ENCODE data around the gene CACTIN.
A peak's percentile ranks its signal among the peaks of the same experiment; 100 is the strongest.
"Not testable (repeated sequence)": the region's sequence is repeated elsewhere in the genome, so short reads cannot be mapped to it uniquely, and the experiment has no call there.

Gene CACTIN

GRCh38 chr19:3580156-3580934 is 46.2 kb downstream of the CACTIN start:
- DNase-seq (ENCODE audit: insufficient read length, low spot score) = peak; percentile 94
- TF ChIP-seq POLR2A (IDR thresholded peaks at IDR 0.05; ENCODE audit: low read depth, low read length) = no peak
- FAIRE-seq = peak; percentile 94

GRCh38 chr19:3578390-3578789 is 48.2 kb downstream of the CACTIN start:
- FAIRE-seq (no peak), DNase-seq (ENCODE audit: insufficient read length, low spot score) (no peak)
- TF ChIP-seq POLR2A (IDR thresholded peaks at IDR 0.05; ENCODE audit: low read depth, low read length) = no peak

GRCh38 chr19:3577723-3578344 is 48.8 kb downstream of the CACTIN start:
- FAIRE-seq (no peak), DNase-seq (ENCODE audit: insufficient read length, low spot score) (no peak)
- no peak for TF ChIP-seq POLR2A (IDR thresholded peaks at IDR 0.05; ENCODE audit: low read depth, low read length)

DNA sequence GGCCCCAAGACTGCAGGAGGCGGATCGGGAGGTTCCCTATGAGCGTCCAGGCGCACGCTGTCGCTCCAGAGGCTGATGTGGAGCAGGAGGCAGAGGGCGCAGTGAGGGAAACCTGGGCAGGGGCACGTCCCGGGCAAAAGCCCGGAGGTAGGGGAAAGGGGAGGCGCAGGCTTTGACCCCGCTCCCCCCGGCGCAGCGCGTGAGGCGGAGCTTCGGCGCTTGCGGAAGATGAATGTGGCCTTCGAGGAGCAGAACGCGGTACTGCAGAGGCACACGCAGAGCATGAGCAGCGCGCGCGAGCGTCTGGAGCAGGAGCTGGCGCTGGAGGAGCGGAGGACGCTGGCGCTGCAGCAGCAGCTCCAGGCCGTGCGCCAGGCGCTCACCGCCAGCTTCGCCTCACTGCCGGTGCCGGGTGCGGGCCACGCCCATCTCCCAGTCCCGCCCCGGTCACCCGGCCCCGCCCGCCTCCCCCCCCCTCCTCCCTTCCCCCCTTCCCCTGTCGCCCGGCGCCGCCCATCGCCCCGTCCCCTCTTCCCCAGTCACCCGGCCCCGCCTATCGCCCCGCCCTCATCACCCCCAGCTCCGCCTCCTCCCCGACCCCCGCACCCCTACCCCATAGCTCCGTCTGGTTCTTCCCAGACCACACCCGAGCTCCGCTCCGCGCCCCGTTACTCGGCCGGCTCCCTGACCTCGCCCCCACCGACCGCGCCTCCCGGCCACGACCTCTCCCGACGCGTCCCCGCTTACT is 49.7 kb downstream of the CACTIN start:
- TF ChIP-seq POLR2A (IDR thresholded peaks at IDR 0.05; ENCODE audit: low read depth, low read length) = no peak
- FAIRE-seq (no peak), DNase-seq (ENCODE audit: insufficient read length, low spot score) (no peak)

- no peak for FAIRE-seq
- no peak for TF ChIP-seq POLR2A (IDR thresholded peaks at IDR 0.05; ENCODE audit: low read depth, low read length)
- no peak for DNase-seq (ENCODE audit: insufficient read length, low spot score)
Observed at GRCh38 chr19:3575949-3576673, 50.5 kb downstream of the CACTIN start.

DNA sequence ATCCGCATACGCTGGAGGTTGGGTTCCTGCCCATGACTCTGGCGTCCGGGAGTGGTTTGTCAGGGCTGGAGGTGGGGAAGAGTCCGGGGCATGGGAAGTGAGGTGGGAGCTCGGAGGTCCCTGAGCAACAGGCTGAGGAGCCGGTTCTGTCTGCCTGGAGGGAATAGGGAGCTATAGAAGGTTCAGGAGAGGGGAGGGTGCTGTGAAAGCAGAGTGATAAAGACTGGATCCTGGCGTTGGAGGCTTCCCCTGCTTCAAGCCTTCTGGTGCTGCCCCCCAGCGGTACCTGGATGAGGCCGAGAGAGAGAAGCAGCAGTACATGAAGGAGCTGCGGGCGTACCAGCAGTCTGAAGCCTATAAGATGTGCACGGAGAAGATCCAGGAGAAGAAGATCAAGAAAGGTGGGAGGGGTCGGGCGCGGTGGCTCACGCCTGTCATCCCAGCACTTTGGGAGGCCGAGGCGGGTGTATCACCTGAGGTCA is 51.3 kb downstream of the CACTIN start:
- TF ChIP-seq POLR2A (IDR thresholded peaks at IDR 0.05; ENCODE audit: low read depth, low read length) = no peak
- FAIRE-seq (no peak), DNase-seq (ENCODE audit: insufficient read length, low spot score) (no peak)

DNA sequence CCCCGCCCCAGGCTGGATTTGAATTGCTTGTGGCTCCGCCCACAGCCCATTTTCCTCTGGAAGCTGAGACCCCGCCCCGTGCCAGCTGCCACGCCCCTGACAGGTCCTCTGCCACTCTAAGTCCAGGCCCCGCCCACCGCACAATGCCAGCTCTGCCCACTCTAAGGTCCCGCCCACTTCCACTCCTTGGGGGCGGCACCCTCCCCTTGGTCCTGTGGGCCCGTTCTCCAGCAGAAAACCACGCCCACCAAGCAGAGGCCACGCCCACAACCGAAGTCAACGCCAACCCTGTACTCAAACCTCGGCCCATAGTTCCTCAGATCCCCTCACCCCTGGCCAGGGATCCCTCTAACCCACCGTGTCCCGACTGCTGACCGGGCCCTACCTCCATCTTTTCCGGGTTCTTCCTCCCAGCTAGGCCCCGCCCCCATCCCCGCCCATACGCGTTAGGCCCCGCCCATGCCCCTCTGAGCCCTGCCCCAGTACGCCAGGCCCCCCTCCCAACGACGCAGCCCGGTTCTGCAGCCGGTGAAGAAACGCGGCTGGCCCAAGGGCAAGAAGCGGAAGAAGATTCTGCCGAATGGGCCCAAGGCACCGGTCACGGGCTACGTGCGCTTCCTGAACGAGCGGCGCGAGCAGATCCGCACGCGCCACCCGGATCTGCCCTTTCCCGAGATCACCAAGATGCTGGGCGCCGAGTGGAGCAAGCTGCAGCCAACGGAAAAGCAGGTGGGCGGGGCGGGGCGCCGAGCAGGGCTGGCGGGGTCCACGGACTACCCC is 52.5 kb downstream of the CACTIN start:
- TF ChIP-seq POLR2A (IDR thresholded peaks at IDR 0.05; ENCODE audit: low read depth, low read length) = no peak
- peak; percentile 81 for FAIRE-seq
- peak; percentile 81 for DNase-seq (ENCODE audit: insufficient read length, low spot score)

- FAIRE-seq (no peak), DNase-seq (ENCODE audit: insufficient read length, low spot score) (no peak)
- 0 out of 2 replicates have a peak, but pooled peaks have one; percentile 12 for TF ChIP-seq POLR2A (IDR thresholded peaks at IDR 0.05; ENCODE audit: low read depth, low read length)
Observed at GRCh38 chr19:3573162-3573857, 53.3 kb downstream of the CACTIN start.

DNA sequence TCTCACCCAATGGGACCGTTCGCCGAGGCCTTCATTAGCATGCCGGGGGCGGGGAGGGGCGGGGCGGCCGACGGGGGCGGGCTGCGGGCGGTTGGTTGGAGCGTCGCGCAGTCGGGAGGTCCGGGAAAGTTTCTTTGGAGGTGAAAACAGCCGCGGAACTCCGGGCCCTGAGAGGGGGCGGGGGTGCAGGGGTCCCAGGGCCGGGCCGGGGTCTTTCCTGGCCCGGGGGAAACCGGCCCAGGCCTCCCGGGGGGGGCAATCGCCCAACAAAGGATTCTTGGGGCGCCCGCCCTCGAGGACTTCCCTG is 53.8 kb downstream of the CACTIN start, which contains the start of gene HMG20B:
HMG20B (plus strand) TSS at position 90 of the 307 bp plus-strand sequence. CDS start 366 bp downstream, outside the sequence.
- no peak for FAIRE-seq
- no peak for TF ChIP-seq POLR2A (IDR thresholded peaks at IDR 0.05; ENCODE audit: low read depth, low read length)
- no peak for DNase-seq (ENCODE audit: insufficient read length, low spot score)

DNA sequence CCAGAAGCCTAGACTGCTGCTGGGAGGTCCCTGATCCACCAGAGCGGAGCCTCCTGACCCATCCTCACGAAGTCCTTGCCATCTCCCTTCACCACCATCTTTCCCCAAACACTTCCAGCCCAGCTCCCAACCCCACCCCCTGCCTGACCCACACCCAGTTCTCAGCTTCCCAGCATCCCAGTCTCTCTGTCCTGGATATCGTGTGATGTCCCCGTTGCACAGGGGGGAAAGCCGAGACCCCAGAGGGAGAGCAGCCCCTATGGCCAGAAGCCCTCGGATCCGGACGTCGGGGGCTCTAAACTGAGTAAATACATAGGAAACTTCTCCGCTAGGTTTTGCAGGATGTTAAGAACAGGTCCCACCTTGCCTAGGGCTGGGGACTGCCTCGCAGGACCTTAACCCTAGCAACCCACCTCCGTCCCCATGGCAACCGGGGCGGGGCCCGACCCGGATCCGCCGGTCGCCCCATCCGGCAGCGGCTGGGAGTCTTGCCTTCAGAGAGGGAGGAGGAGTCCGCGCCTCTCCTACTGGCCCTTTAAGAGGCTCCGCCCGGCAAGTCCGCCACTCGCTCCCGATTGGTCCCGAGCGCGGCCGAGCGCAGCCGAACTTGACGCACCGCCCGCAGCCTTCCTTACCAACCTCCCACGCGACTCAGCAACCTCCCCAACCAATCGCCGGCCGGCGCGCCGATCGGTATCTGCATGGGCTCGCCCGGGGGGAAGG is 54.3 kb downstream of the CACTIN start:
- no peak for TF ChIP-seq POLR2A (IDR thresholded peaks at IDR 0.05; ENCODE audit: low read depth, low read length)
- FAIRE-seq = peak; percentile 68
- DNase-seq (ENCODE audit: insufficient read length, low spot score) = peak; percentile 92

DNA sequence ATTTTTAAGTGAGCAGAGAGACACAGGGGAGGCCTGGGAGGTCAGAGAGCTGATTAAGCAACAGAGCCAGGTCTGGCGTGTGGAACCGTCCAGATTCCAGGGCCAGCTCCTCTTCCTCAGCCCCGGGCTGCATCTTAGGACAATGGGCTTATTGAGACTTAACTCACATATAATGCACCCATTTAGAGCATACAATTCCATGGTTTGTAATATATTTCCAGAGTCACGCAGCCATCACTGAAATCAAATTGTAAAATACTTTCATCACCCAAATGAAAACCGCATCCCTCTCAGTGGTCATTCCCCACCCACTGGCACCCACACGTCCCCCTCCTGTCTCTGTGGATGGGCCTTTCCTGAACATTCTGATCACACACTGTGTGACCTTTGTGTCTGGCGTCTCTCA is 56.0 kb downstream of the CACTIN start:
- no peak for FAIRE-seq
- TF ChIP-seq POLR2A (IDR thresholded peaks at IDR 0.05; ENCODE audit: low read depth, low read length) = no peak
- no peak for DNase-seq (ENCODE audit: insufficient read length, low spot score)

DNA sequence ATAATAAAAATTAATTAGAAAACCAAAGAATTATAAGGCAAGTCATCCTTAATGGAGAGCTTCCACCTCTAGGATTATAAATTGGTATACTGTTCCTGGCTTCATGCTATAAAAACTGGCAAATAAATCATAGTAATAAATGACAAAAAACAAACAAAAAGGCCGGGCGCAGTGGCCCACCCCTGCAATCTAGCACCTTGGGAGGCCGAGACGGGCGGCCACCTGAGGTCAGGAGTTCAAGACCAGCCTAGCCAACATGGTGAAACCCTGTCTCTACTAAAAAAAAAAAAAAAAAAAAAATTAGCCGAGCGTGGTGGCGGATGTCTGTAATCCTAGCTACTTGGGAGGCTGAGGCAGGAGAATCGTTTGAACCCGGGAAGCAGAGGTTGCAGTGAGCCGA is 56.5 kb downstream of the CACTIN start:
- not testable (repeated sequence) for FAIRE-seq

More for the DNA sequence above, 56.5 kb downstream of the CACTIN start:
- DNase-seq (ENCODE audit: insufficient read length, low spot score) = not testable (repeated sequence)

Measured in H54 (cell line).